NCI-H2196 (cell line): ENCODE results near the gene DOCK1.
"Not testable (repeated sequence)": the region's sequence is repeated elsewhere in the genome, so short reads cannot be mapped to it uniquely, and the experiment has no call there.

Source experiments
- DNase-seq: peaks from one replicate; lab custom pipeline; 2025; ENCODE audit not compliant: unreplicated experiment; lab: John Stamatoyannopoulos, UW

DOCK1 gene

DNA sequence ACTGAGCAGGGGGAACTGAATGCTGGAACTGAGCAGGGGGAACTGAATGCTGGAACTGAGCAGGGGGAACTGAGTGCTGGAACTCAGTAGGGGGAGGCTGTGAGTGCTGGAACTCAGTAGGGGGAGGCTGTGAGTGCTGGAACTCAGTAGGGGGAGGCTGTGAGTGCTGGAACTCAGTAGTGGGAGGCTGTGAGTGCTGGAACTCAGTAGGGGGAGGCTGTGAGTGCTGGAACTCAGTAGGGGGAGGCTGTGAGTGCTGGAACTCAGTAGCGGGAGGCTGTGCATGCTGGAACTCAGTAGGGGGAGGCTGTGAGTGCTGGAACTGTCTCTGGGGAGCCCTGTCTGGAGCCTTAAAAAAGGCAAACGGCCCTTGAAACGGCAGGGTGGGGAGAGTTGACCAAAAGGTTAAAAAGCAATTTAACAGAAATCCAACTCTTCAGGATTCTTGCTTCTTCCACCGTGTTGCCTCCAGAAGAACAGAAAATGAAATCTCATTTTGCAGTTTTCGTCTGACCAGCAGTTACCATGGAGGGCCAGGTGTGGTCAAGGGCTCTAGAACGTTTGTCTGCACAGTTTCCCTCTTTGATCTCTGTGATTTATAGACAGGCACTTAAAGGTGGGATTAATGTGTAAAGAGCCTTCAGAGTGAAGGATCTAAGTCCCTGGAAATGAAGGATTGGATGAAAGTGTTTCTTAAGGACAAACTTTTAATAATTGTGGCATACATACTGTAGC, 19.1 kb downstream of the DOCK1 start:
- no peak for DNase-seq

DNA sequence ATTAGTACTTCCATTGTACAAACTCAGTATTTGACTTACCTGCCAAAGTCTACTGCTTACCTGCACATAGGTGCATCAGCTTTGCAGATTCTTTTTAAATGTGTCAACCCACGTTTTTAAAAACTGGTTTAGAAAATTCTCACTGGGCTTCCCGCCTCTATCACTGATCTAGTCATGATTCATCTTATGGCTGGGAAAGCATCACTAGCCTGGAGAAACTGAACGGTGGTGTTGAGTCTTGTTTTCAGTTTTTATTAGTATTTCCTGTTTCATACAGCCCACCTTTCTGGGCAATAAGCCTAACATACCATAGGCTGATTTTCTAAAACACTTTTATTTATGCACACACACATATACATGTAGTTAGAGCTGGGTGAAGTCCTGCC, 19.7 kb downstream of the DOCK1 start:
- no peak for DNase-seq

DNA sequence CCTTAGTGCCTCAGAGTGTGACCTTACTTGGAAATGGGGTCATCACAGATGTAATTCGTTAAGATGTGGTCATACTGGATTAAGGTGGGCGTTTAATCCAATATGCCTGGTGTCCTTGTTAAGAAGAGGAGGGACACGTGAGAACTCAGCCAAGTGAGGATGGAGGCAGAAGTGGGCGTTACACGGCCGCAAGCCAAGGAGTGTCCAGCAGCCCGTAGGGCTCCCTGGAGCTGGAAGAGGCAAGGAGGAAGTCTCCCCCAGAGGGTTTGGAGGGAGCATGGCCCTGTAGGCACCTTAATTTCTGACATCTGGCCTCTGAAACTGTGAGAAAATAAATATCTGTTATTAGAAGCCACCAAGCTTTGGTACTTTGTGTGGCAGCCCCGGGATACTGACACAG, 21.3 kb downstream of the DOCK1 start:
- DNase-seq: no peak

DNA sequence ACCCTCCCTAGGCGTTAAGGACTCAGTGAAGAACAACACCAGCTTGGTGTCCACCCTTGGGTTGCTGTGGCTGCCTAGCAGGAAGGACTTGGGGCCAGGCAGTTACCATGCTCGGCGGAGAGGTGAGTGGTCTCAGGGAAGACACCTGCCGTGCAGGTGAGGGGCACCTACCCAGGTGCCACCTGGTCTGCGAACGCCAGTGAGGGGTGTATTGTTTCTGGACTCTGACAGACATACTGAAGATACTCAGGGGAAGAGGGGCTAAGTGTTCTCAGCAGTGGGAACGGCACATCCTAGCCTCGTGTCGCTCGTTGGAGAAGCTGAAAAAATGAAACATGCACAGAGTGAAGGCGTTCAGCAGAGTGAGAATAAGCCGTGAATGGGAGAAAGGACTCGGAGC, 22.6 kb downstream of the DOCK1 start:
- DNase-seq: no peak

DNA sequence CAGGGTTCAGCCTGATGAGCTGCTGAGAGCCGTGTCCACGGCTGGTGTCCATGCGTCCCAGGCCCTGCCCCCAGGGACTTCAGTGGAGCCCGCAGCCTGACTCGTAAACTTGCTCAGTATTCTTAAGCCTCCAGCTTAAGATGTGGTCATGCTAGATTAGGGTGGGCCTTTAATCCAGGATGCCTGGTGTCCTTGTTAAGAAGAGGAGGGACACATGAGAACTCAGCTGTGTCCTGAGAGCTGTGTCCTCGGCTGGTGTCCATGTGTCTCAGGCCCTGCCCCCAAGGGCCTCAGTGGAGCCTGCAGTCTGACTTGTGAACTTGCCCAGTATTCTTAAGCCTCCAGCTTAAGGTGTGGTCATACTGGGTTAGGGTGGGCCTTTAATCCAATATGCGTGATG, 23.0 kb downstream of the DOCK1 start:
- no peak for DNase-seq

DNA sequence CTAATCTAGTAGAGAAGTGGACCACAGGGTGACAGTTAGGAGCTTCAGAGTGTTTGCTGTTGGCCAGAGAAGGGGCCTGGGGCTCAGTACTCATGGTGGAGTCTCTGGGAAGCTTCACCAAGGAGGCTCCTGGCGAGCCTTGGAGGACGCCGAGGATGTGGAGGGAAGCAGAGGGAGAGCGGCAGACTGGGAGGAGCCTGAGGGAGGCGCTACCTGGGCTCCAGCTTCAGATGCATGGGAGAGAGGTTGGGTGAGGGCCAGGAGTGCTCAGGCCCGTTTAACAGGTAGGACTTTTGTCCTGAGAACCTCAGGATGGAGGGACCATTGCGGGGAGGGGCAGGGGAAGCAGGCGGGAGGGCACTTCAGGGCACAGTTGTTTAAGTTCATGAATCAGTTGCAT, 24.2 kb downstream of the DOCK1 start:
- no peak for DNase-seq

DNA sequence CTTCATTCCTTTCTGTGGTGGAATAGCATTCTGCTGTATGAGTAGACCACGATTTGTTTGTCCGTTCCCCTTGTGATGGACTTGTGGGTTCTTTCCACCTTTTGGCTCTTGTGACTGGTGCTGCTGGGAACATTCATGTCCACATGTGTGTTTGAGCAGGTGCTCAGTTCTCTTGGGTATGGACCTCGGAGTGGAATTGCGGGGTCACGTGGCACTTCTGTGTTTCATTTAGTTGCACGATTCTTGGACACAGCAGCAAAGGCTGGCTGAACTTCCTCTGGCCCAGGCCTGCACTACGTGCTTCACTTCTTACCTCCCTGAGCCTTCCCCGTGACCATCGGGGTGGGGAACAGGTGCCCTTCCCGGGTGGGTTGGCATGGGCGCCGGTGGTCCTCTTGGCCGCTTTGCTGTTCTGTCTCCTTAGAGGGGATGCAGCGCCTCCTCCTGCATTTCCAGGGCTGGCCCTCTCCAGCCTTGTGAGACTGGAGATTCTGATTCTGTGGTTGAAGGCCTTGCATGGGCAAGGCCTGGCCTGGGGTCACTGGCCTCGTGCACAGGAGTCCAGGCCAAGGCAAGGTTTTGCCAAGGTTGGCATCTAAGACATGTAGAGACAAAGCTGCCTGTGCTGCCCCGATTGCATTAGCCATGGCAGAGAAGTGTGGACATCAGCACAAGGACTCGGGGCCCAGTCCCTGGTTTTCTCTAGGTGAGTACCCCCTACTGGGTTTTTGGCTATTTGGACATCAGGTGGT, 25.1 kb downstream of the DOCK1 start:
- DNase-seq: no peak

DNA sequence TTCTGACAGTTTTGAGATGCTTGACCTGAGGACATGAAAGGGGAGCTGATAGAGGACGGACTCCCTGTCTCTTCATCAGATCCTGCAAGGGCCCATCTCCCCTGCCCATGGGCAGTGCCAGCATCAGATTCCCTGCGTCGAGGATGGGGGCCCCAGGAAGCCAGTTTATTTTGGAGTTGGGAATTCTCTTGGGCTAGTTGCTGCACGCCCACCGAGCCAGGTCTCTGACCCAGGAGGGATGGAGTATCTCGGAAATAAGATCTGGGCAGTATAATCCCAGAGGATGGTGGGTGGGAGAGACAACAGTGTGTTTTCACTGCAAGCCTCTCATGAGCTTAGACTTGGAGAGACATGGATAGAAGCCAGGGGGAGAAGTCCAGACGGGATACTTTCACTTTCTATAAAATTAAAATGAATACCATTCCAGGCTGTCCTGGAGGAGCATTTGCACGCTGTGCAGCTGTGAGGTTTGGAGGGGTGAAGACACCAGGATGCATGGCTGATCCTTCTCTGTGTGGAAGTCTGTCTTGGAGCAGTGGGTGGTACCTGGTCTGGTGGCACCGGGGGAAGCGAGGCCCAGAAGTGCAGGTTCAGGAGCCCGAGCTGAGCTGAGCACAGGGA, 25.8 kb downstream of the DOCK1 start:
- no peak for DNase-seq

DNA sequence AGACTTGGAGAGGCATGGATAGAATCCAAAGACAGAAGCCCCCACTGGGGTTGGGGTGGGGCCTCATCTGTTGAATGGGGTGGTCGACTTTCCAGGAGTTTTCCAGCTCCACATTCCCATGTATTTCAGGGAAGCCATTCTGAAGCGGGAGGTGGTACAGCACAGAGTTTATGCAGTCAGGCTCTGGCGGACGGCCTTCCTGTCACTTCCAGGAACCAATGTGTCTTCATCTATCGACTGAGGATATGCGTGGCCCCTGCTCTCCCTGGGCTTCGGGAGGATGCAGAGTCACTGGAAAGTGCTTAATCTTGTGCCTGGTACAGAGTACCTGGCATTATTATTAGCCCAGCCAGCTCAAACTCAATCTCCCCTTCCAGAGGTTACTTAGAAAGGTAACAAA, 26.3 kb downstream of the DOCK1 start:
- DNase-seq: no peak

DNA sequence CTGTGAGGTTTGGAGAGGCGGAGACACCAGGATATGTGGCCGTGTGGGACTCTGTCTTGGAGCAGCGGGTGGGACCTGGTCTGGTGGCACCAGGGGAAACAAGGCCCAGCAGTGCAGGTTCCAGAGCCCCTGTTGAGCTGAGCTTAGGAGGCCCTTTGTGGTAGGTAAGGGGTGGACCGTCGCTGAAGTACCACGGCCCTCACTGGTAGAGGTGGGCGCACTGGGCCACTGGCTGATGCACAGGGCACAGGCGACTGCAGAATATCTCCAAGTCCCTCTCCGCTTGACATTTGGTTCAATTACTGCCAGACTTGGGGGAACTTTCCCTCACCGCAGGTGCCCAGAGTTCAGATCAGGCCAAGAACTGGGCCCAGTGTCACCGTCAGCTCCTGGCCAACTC, 27.3 kb downstream of the DOCK1 start:
- no peak for DNase-seq

DNA sequence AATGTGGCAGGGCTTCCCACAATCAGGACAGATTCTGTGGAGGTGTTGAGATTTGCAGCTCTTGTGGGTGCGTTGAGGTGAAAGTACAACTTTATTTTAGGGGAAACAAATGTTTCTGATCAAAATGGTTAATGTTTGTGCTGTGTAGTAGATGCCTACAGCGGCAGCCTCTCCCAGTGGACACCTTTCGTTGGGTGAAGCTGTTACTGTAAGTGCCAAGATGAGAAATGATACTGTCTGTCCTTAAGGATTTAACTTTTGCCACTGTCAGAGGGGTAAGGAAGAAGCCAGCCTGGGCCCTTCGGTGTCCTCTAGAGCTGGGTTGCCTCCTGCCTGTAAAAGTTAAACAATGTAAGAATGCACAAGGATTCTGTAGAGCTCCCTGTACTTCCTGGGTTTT, 27.9 kb downstream of the DOCK1 start:
- DNase-seq: no peak

DNA sequence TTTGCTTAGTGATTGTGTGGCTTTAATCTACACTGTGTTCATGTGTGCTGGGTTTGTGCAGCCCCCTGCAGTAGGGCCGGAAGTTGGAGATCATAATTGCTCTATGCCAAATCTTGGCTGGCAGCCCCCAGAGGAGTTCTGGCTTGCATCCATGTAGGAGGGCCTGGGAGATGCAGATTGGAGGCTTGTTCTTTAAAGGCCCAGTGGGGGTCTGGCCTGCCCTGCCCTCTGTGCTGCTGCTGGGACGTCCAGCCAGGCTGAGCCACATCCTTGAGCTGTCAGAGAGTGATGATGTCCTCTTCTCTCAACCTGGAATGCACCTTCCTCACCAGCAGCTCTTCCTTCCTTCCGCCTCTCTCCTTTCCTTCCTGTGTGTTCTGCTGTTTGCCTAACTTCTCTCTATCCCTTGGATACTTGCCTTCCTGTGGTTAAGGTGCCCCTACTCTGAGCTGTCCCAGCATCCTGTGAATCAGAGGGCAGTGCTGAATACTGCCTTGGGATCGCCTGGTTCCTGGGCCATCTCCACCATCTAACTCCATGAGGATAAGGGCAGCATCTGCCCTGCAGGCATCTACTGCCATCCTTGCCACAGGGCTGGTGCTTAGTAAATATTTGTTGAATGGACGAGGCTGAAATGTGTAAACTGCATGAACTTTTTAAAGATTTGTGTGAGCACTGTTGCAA, 30.2 kb downstream of the DOCK1 start:
- no peak for DNase-seq

DNA sequence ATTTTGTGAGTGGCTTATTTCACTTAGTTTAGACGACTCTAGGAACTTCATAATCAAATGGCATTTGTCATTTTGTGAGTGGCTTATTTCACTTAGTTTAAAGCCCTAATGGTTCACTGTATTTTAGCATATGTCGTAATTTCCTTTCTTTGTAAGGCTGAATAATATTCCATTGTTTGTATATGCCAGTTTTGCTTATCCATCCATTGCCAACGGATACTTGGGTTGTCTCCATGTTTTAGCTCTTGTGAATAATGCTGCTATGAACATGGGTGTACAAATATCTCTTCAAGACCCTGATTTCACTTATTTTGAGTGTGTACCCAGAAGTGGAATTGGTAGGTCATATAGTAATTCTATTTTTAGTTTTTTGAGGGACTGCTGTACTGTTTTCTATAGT, 31.8 kb downstream of the DOCK1 start:
- no peak for DNase-seq

DNA sequence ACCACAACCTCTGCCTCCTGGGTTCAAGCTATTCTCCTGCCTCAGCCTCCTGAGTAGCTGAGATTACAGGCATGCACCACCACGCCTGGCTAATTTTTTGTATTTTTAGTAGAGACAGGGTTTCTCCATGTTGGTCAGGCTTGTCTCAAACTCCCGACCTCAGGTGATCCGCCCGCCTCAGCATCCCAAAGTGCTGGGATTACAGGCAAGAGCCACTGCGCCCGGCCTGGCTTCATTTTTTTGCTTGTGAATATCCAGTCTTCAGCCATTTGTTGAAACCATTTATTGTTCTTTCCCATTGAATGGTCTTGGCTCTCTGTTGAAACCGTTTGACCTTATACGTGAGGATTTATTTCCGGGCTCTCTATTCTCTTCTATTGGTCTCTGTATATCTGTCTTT, 32.9 kb downstream of the DOCK1 start:
- not testable (repeated sequence) for DNase-seq

DNA sequence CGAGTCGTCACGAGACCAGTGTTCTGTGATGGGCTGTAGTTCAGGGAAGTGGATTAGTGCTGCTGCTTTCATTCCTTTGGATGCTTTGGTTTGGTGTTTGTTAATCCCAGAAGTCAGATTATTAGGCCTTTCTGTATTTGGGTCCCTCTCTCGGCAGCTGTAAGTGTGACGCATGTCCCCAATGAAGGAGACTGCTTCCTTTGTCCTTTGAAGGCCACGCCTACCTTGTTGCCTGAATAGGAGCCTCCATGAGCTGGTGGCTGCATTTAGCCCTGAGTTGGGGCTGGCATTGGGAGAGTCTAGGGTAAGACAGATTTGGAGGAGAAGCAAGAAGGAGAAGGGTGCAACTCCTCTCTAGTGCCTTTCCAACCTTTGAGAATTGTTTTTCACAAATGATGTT, 34.5 kb downstream of the DOCK1 start:
- DNase-seq: no peak

DNA sequence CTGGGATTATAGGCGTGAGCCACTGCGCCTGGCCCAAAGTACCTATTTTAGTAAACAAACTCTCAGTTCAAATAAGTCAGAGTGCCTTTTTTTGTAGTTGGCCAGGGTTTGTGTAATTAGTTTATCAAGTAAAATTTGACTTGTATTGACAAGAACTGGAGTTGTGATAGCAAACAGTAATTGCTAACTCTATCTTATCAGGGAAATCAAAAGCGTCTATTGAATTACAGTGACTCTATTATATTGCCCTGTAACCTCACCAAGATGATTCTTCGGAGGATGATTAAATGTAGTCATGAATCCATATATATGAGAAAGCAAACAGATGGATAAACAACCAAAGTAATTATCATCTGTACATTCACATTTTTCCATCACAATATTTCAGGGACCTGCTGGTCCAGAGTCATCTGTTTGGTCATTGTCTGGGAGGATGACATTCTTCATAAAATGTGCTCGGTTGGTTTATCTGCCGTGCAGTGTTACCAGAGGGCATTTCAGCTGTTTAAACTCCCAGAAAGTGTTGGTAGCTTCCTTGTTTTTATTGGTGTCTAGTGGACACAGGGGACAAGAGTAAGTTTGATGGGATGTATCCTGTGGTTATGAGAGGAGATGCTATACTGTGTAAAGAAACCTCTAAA, 35.6 kb downstream of the DOCK1 start:
- no peak for DNase-seq

DNA sequence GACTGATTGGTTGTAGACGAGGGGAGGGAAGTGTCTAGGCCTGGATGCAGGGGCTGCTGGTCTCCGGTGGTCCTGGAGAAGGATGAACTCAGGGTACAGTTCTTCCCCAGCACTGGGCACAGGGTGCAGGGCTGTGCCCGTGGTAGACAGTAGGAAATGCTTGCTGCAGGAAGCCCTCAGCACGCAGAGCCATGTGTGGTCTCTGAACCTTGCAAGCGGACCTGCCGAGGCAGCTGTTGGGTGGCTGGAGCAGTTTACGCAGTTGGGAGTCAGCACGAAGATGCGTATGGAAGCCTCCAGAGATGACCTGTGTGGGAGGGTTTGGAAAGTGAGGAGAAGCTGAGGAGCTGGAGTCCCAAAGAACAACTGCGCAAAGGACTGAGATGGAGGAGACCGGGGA, 39.0 kb downstream of the DOCK1 start:
- no peak for DNase-seq

DNA sequence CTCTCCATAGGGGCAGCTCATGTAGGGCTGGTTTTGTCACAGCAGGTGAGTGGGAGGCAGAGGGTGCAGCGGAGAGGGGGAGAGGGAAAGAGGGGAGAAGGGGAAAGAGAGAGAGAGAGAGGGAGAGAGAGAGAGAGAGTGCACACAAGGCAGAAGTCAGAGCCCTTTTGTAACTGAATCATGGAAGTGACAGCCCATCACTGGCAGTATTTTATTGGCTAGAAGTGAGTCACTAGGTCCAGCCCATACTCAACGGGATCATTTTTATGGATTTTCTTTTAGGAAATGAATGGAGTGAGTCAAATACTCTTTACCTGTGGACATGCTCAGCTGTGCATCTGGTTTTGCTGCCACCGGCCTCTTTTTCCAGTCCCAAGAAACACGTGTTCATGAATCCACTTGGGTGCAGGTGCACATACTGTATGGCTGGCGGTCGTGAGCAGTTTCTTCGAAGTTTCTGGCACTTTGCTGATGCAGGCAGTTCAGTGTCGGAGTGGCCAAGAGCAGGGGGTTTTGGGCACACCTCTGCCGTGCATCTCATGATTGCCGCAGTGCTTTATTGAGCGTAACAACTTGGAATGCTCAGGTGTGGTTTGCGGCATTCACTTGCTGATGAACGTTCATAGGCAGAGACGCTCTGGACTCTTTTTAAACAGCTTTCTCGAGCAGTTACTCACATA, 40.3 kb downstream of the DOCK1 start:
- DNase-seq: no peak

DNA sequence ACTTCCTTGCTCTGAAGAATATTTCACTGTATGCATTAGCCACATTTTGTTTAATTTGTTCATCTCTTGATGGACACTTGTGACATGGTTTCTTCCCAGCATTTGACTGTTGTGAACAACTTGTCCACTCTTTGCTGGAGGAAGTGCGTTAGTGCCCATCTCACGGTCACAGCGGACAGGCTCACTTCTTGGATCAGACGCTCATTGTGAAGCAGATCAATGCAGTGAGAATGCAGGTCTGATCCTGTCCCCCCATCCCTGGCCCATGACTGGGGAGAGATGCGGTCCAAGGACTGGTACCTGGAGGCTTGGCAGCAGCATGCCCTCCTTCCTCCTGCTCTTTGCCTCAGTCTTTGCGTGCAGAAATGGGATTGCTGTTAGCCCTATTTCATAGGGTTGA, 41.5 kb downstream of the DOCK1 start:
- no peak for DNase-seq

DNA sequence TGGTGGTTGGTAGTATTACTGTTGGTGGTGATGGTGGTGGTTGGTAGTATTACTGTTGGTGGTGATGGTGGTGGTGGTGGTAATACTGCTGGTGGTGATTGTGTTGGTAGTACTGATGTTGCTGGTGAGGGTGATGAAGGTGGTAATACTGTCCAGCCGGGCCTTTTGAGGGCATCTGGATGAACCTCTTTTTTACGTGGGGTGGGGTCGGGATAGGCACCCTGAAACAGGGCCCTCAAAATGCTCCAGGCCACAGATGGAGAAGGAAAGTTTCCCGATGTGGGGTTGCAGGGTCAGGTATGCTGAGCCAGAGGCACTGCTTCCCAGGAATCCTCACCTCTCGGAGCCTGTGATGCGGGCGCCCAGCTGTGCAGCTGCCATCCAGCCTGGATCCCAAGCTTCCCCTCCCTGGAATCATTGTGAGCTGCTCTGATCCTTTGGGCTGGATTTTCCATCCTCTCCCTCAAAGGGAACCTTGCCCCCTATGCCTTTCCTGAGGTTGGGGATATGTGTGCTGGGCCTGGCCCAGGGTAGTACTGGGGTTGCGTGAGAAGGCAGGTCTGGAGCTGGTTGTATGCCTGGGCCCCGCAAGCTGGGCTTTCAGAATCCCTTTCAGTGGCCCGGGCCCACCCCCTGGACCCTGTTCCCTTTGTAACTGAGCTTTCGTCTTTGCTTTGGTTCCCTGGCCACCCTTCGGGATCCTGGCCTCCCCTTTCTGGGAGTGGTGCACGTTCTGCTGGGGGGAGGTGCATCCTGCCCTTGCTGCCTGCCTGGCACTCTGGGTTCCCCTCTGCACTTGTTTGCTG, 43.3 kb downstream of the DOCK1 start:
- DNase-seq: no peak
